Endodermal cell (in vitro differentiated cells): ENCODE results near the gene PTP4A2. TPM values are rescaled to one million over a fixed set of nuclear protein-coding genes. Genes with fewer than 3 reads are reported as not detected.

Experiments
- DNase-seq: peaks from one replicate; pipeline ENCODE4 v3.0.0-alpha.2; 2017
- H3K27ac ChIP-seq: 2 replicates; pipeline ENCODE4 v1.5.1; 2013; ENCODE audit warnings: mild to moderate bottlenecking, low read depth, low read length, moderate library complexity
- H3K27me3 ChIP-seq: 2 replicates; pipeline ENCODE4 v1.6.1; 2013; ENCODE audit warnings: mild to moderate bottlenecking, low read length, moderate library complexity; ENCODE audit not compliant: insufficient read depth, control insufficient read depth, poor library complexity, severe bottlenecking
- H3K36me3 ChIP-seq: 2 replicates; pipeline ENCODE4 v1.7.0; 2013; ENCODE audit warnings: mild to moderate bottlenecking, low read length, moderate library complexity; ENCODE audit not compliant: control insufficient read depth, insufficient read depth
- H3K4me1 ChIP-seq: one replicate; pipeline ENCODE4 v1.7.0; 2013; ENCODE audit warnings: low read length; ENCODE audit not compliant: control insufficient read depth, insufficient read depth
- H3K4me3 ChIP-seq: 2 replicates; pipeline ENCODE4 v1.5.1; 2013; ENCODE audit warnings: mild to moderate bottlenecking, low read length, moderate library complexity
- H3K9ac ChIP-seq: 2 replicates; pipeline ENCODE4 v1.6.1; 2013; ENCODE audit warnings: mild to moderate bottlenecking, low read length, moderate library complexity; ENCODE audit not compliant: poor library complexity, severe bottlenecking; ENCODE audit errors: extremely low read depth
- H3K9me3 ChIP-seq: 2 replicates; pipeline ENCODE4 v1.6.1; 2013; ENCODE audit warnings: mild to moderate bottlenecking, low read length, moderate library complexity; ENCODE audit not compliant: control insufficient read depth
- H3K27ac Mint-ChIP-seq: 2 replicates; pipeline ENCODE4 v1.8.0; 2020; ENCODE audit warnings: mixed read lengths
- H3K27me3 Mint-ChIP-seq: 2 replicates; pipeline ENCODE4 v1.8.0; 2021; ENCODE audit warnings: mild to moderate bottlenecking, mixed read lengths; ENCODE audit not compliant: insufficient read depth
- H3K36me3 Mint-ChIP-seq: 2 replicates; pipeline ENCODE4 v1.8.0; 2020; ENCODE audit warnings: low read depth, mixed read lengths
- H3K4me1 Mint-ChIP-seq: 2 replicates; pipeline ENCODE4 v1.8.0; 2020; ENCODE audit warnings: mixed read lengths
- H3K4me3 Mint-ChIP-seq: 2 replicates; pipeline ENCODE4 v1.8.0; 2020; ENCODE audit warnings: mild to moderate bottlenecking, moderate library complexity, mixed read lengths
- H3K9me3 Mint-ChIP-seq: 2 replicates; pipeline ENCODE4 v1.8.0; 2020; ENCODE audit warnings: mild to moderate bottlenecking, mixed read lengths
- CTCF ChIP-seq: fragments of 200-600 bp; sonication (generic); conservative IDR thresholded peaks from 2 replicates; pipeline ENCODE4 v1.5.0; 2021; ENCODE audit warnings: antibody characterized with exemption, mild to moderate bottlenecking
- WGBS, 2 experiments: methylation state at CpG; one replicate each; pipeline versions ENCODE4 v1.1.5 to v1.1.7; 2013; ENCODE audit warnings: missing lambda C conversion rate in 2 of 2, mixed read lengths in 1 of 2; ENCODE audit not compliant: insufficient coverage in 1 of 2, insufficient read length in 1 of 2; 5-methylcytosine and 5-hydroxymethylcytosine counted together
- total RNA-seq, 2 donors: library from RNA; stranded (reverse); fragmentation: NEBNext Ultra II Directional in 1 of 2; extraction: Animal tissue kit (Norgen Biotek cat#: 25700) in 1 of 2; gene quantifications; 2 replicates in 1 of 2; 3 replicates in 1 of 2; pipeline ENCODE4 v1.2.1, GENCODE V29; 2021

Gene PTP4A2
- total RNA-seq, 2 donors from 2014 or later = 211 TPM

- Histone ChIP-seq H3K4me3 (no peak overlapping the region), H3K9me3 (peaks cover 9% of the 10 kb centered on the region), H3K27ac (no peak overlapping the region), H3K9ac (no peak overlapping the region), H3K36me3 (no peaks in the 10 kb centered on the region), H3K4me1 (no peaks in the 10 kb centered on the region), H3K27me3 (no peaks in the 10 kb centered on the region)
- Mint-ChIP-seq H3K4me3 (no peak overlapping the region), H3K4me1 (peaks cover 4% of the 10 kb centered on the region), H3K27me3 (peaks cover 2% of the 10 kb centered on the region), H3K36me3 (no peaks in the 10 kb centered on the region), H3K9me3 (peaks cover 6% of the 10 kb centered on the region), H3K27ac (no peak overlapping the region)
- no peak for TF ChIP-seq CTCF
- whole genome bisulfite sequencing, 2 experiments = 90 to 100% methylated on average over 2 to 3 of the region's 3 CpGs
- no peak for DNase-seq
These were observed 68.7 kb downstream of the PTP4A2 start for GRCh38 chr1:31869449-31869848.

DNA sequence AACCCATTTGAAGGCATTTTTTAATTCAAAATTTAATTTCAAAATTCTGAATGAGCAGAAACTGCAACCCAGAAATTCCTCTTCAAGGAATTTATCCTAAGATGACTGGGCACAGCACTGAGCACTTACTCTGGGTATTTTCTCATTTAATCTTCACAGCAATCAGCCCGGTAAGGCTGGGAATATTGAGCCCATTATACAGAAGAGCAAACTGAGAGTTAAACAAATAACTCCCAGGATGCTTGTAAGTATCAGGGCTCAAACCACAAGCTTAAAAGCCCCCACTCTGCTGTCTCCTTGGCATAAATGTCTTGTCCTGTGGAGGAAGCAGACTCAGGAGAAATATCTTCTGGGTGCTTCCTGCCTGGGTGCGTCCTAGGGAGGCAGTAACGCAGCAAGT, 69.3 kb downstream of the PTP4A2 start:
- no peaks in the 10 kb centered on the region for H3K27me3 ChIP-seq
- H3K9me3 ChIP-seq = peaks cover 8% of the 10 kb centered on the region
- H3K4me3 Mint-ChIP-seq = no peak overlapping the region
- peaks cover 6% of the 10 kb centered on the region for H3K9me3 Mint-ChIP-seq
- no peak overlapping the region for H3K27ac ChIP-seq
- no peak overlapping the region for H3K27ac Mint-ChIP-seq
- no peaks in the 10 kb centered on the region for H3K36me3 Mint-ChIP-seq
- H3K4me3 ChIP-seq = no peak overlapping the region
- DNase-seq = no peak
- peaks cover 4% of the 10 kb centered on the region for H3K4me1 Mint-ChIP-seq
- H3K36me3 ChIP-seq = no peaks in the 10 kb centered on the region
- no peaks in the 10 kb centered on the region for H3K4me1 ChIP-seq
- peaks cover 2% of the 10 kb centered on the region for H3K27me3 Mint-ChIP-seq
- 93 to 94% methylated on average over 2 to 3 of the region's 3 CpGs for WGBS, 2 experiments
- TF ChIP-seq CTCF = no peak
- no peak overlapping the region for H3K9ac ChIP-seq

GRCh38 chr1:31867546-31867945, 70.6 kb downstream of the PTP4A2 start:
- Histone ChIP-seq H3K4me1 (no peaks in the 10 kb centered on the region), H3K27ac (no peak overlapping the region), H3K9ac (no peak overlapping the region), H3K27me3 (no peaks in the 10 kb centered on the region), H3K36me3 (no peaks in the 10 kb centered on the region), H3K4me3 (no peak overlapping the region), H3K9me3 (no peaks in the 10 kb centered on the region)
- H3K9me3 Mint-ChIP-seq = no peaks in the 10 kb centered on the region
- H3K27me3 Mint-ChIP-seq = no peaks in the 10 kb centered on the region
- H3K4me1 Mint-ChIP-seq = no peaks in the 10 kb centered on the region
- no peak for TF ChIP-seq CTCF
- H3K36me3 Mint-ChIP-seq = no peaks in the 10 kb centered on the region
- H3K4me3 Mint-ChIP-seq = no peak overlapping the region
- DNase-seq = no peak
- no peak overlapping the region for H3K27ac Mint-ChIP-seq
- WGBS, 2 experiments = 89 to 94% methylated on average over 6 to 7 of the region's 7 CpGs
